HepG2 (cell line): ENCODE results near the gene SH3GL1. TPM values are rescaled to one million over a fixed set of nuclear protein-coding genes. Genes with fewer than 3 reads are reported as not detected.

ENCODE experiments used
- ATAC-seq: fragments of 200-7000 bp; cut with Tn5 transposase; 3 replicates; pipeline ENCODE4 v1.9.1; 2020; ENCODE audit warnings: mild to moderate bottlenecking, moderate library complexity
- BruUV-seq: library from RNA; stranded (reverse); fragments of 400-500 nt; replicated peaks from 2 replicates; lab custom pipeline; 2021; lab: Mats Ljungman, UMichigan
- CTCF ChIA-PET: fragments of 300-600 bp; formaldehyde crosslinking; extraction: SDS; loops from one replicate; lab custom pipeline; 2021; ENCODE audit warnings: low total read pairs, inconsistent platforms, low intra/inter-chr PET ratio; lab: Yijun Ruan, JAX
- POLR2A ChIA-PET: fragments of 350-600 bp; sonication (Branson Sonifier 250); formaldehyde crosslinking; loops from one replicate; lab custom pipeline; 2020; ENCODE audit warnings: antibody characterized with exemption, inconsistent platforms; lab: Yijun Ruan, JAX
- DNase-seq: peaks from one replicate; pipeline ENCODE4 v3.0.0-alpha.2; 2015; ENCODE audit warnings: low spot score
- FAIRE-seq: peaks from 3 replicates; lab custom pipeline; 2011; peaks lifted over from hg19 to GRCh38; lab: Jason Lieb, UNC
- H2AFZ ChIP-seq: one replicate; pipeline ENCODE4 v1.6.1; 2011; ENCODE audit warnings: low read length, inconsistent platforms
- H3K27ac ChIP-seq: fragments of 300-600 bp; 3 replicates; pipeline ENCODE4 v1.8.0; 2011; ENCODE audit warnings: mixed run types, mild to moderate bottlenecking, mixed read lengths, low read length, inconsistent platforms; ENCODE audit not compliant: insufficient read depth; ENCODE audit errors: extremely low read length
- H3K27me3 ChIP-seq, 2 experiments: fragments of 200-600 bp in 1 of 2; 2 replicates in 1 of 2; 3 replicates in 1 of 2; pipeline versions ENCODE4 v1.6.0 to v1.8.0; 2011; ENCODE audit warnings: low read length in 2 of 2, mild to moderate bottlenecking in 2 of 2, moderate library complexity in 2 of 2, inconsistent platforms in 1 of 2; ENCODE audit not compliant: insufficient read depth in 2 of 2, control insufficient read depth in 1 of 2
- H3K36me3 ChIP-seq, 2 experiments: fragments of 200-600 bp in 1 of 2; replicated peaks in 1 of 2; 2 replicates in 1 of 2; 3 replicates in 1 of 2; pipeline versions ENCODE4 v1.5.1 to v1.8.0; 2011; ENCODE audit warnings: low read length in 2 of 2, inconsistent platforms in 1 of 2; ENCODE audit not compliant: insufficient read depth in 2 of 2, control insufficient read depth in 1 of 2
- H3K4me1 ChIP-seq: 2 replicates; pipeline ENCODE4 v1.5.1; 2012; ENCODE audit warnings: low read length, inconsistent platforms; ENCODE audit not compliant: insufficient read depth
- H3K4me2 ChIP-seq: 2 replicates; pipeline ENCODE4 v1.6.0; 2011; ENCODE audit warnings: low read depth, low read length, inconsistent platforms
- H3K4me3 ChIP-seq, 3 experiments: fragments of 200-600 bp in 1 of 3; sonication (generic), shearing (Covaris generic) in 1 of 3; replicated peaks in 1 of 3; 2 replicates each; pipeline ENCODE4 v1.5.1; 2011 to 2016; ENCODE audit warnings: low read length in 3 of 3, inconsistent platforms in 2 of 3, low read depth in 2 of 3, mild to moderate bottlenecking in 2 of 3, control low read depth in 1 of 3, mixed read lengths in 1 of 3; ENCODE audit not compliant: insufficient read depth in 1 of 3
- H3K79me2 ChIP-seq: one replicate; pipeline ENCODE4 v1.6.1; 2011; ENCODE audit warnings: low read length, inconsistent platforms; ENCODE audit not compliant: insufficient read depth
- H3K9ac ChIP-seq: 2 replicates; pipeline ENCODE4 v1.6.0; 2011; ENCODE audit warnings: mild to moderate bottlenecking, low read depth, low read length, inconsistent platforms; ENCODE audit not compliant: insufficient read depth
- H3K9me3 ChIP-seq: 2 replicates; pipeline ENCODE4 v1.5.1; 2012; ENCODE audit warnings: mild to moderate bottlenecking, low read length
- H4K20me1 ChIP-seq: 2 replicates; pipeline ENCODE4 v1.6.0; 2011; ENCODE audit warnings: inconsistent platforms, mild to moderate bottlenecking, low read length, moderate library complexity; ENCODE audit not compliant: insufficient read depth
- AGO1 ChIP-seq: fragments of 200-400 bp; formaldehyde crosslinking; IDR thresholded peaks from 2 replicates; pipeline ENCODE4 v1.6.1; 2017; ENCODE audit warnings: mild to moderate bottlenecking, low read depth, low read length, moderate library complexity; ENCODE audit not compliant: poor library complexity, severe bottlenecking
- HOXD1 ChIP-seq: sonication (generic); formaldehyde crosslinking; IDR thresholded peaks from 2 replicates; pipeline ENCODE4 v1.5.0; 2020; ENCODE audit warnings: missing genetic modification reagents
- ZBTB4 ChIP-seq: sonication (generic); formaldehyde crosslinking; IDR thresholded peaks from 2 replicates; pipeline ENCODE4 v1.4.0; 2020; ENCODE audit warnings: missing genetic modification reagents, mild to moderate bottlenecking, borderline replicate concordance
- ZNF652 ChIP-seq: IDR thresholded peaks from 2 replicates; pipeline ENCODE4 v1.6.1; 2016; ENCODE audit warnings: low read depth, borderline replicate concordance
- WGBS: methylation state at CpG from one replicate; pipeline ENCODE4 v1.1.6; 2017; ENCODE audit warnings: low lambda C conversion rate; 5-methylcytosine and 5-hydroxymethylcytosine counted together
- in situ Hi-C: cut with HindIII; loops from 2 replicates; pipeline ENCODE4 v1.10.0; 2017; ENCODE audit warnings: low pct_unique_long_range_greater_than_20kb; ENCODE audit not compliant: extremely low pct_ligation_motif_present
- intact Hi-C: fragments of 100-400 bp; cut with micrococcal nuclease; formaldehyde crosslinking; loops from one replicate; pipeline ENCODE4 v1.10.0; 2022; ENCODE audit not compliant: unreplicated experiment
- polyA plus RNA-seq, 8 experiments: library from polyadenylated mRNA; depleted of rRNA in 3 of 8; stranded (reverse) in 7 of 8; unstranded in 1 of 8; fragments of >200 nt; fragmentation: Illumina TruSeq in 4 of 8; extraction: Trizol in 4 of 8; gene quantifications; 2 replicates each; pipeline versions ENCODE4 v1.2.1 to v1.2.3, GENCODE V29; 2011 to 2016; ENCODE audit warnings: low read depth in 4 of 8, missing spikeins in 1 of 8, mixed read lengths in 1 of 8; ENCODE audit not compliant: insufficient read depth in 1 of 8
- total RNA-seq, 5 experiments: library from RNA; depleted of rRNA; stranded (reverse); fragments of >200 nt; fragmentation: Illumina TruSeq; extraction: Trizol; gene quantifications; 2 replicates each; pipeline ENCODE4 v1.2.3, GENCODE V29; 2016; ENCODE audit warnings: low read depth in 1 of 5
- TF ChIP-seq, protein P1 (sequence below): sonication (generic); formaldehyde crosslinking; IDR thresholded peaks from 2 replicates; pipeline ENCODE4 v1.4.0; 2020; ENCODE audit warnings: missing genetic modification reagents
- TF ChIP-seq, protein P2 (sequence below): sonication (generic); formaldehyde crosslinking; IDR thresholded peaks from 2 replicates; pipeline ENCODE4 v1.5.0; 2020; ENCODE audit warnings: missing genetic modification reagents

Gene SH3GL1
- total and polyA plus RNA-seq, 2 of the 13 experiments (the other 11 are each of a cell fraction or from before 2014, with no cell fraction given): 33.0 to 45.1 TPM

DNA sequence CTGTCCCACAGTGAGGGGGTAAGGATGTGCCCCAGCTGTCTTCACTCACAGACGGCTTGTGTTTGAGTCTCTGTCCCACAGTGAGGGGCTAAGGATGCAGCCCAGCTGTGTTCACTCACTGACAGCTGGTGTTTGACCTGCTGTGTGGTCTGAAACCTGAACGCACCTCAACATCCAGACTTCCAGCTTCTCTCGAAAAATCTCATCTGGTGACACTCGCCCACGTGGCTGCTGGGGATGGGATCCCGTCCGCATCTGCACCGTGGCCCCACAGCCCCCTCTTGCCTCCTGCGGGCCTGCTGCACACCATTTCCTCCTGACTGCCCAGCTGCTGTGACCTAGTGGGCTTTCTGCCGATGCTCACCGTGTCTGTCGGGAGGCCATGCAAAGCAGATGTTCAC, 29.4 kb upstream of the SH3GL1 start:
- H3K9ac ChIP-seq: no peak overlapping the region
- CTCF ChIA-PET: no interaction called here
- no peak for TF ChIP-seq ZNF652 (CRISPR knock-in tag)
- TF ChIP-seq AGO1: no peak
- no peak for TF ChIP-seq ZBTB4 (CRISPR knock-in tag)
- TF ChIP-seq, protein P1, sequence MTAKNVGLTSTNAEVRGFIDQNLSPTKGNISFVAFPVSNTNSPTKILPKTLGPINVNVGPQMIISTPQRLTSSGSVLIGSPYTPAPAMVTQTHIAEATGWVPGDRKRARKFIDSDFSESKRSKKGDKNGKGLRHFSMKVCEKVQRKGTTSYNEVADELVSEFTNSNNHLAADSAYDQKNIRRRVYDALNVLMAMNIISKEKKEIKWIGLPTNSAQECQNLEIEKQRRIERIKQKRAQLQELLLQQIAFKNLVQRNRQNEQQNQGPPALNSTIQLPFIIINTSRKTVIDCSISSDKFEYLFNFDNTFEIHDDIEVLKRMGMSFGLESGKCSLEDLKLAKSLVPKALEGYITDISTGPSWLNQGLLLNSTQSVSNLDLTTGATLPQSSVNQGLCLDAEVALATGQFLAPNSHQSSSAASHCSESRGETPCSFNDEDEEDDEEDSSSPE (CRISPR knock-in tag): no peak
- TF ChIP-seq, protein P2, sequence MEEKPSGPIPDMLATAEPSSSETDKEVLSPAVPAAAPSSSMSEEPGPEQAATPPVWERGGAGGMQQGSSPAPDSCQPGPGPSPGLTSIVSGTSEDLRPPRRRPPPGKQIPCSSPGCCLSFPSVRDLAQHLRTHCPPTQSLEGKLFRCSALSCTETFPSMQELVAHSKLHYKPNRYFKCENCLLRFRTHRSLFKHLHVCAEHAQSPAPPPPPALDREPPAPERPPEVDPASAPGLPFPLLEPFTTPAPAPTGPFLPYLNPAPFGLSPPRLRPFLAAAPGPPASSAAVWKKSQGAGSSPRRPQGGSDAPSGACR: no peak
- TF ChIP-seq HOXD1 (CRISPR knock-in tag): no peak
- H3K4me1 ChIP-seq: no peaks in the 10 kb centered on the region
- no peak overlapping the region for H2AFZ ChIP-seq
- no peaks in the 10 kb centered on the region for H3K27me3 ChIP-seq
- H3K79me2 ChIP-seq: no peaks in the 10 kb centered on the region
- POLR2A ChIA-PET: no interaction called here
- no peak for ATAC-seq
- no peaks in the 10 kb centered on the region for H4K20me1 ChIP-seq
- no peak overlapping the region for H3K4me2 ChIP-seq
- no peak for DNase-seq
- BruUV-seq: no TSS peak
- 97% methylated on average over 11 of the region's 12 CpGs for WGBS
- no peak for FAIRE-seq
- no peaks in the 10 kb centered on the region for H3K9me3 ChIP-seq
- in situ Hi-C loops (no loop called here), intact Hi-C loops (no loop called here)
- H3K36me3 ChIP-seq: peaks cover 23 to 72% of the 10 kb centered on the region in 2 experiments
- no peak overlapping the region for H3K27ac ChIP-seq
- no peak overlapping the region for H3K4me3 ChIP-seq
